Iris pigment epithelial cell (primary cell): ENCODE results near the gene PLD3.
"Not testable (repeated sequence)": the region's sequence is repeated elsewhere in the genome, so short reads cannot be mapped to it uniquely, and the experiment has no call there.

Experiments used
- DNase-seq: peaks from one replicate; pipeline ENCODE4 v3.0.0-alpha.2; 2011; ENCODE audit warnings: low read depth

Gene PLD3

DNA sequence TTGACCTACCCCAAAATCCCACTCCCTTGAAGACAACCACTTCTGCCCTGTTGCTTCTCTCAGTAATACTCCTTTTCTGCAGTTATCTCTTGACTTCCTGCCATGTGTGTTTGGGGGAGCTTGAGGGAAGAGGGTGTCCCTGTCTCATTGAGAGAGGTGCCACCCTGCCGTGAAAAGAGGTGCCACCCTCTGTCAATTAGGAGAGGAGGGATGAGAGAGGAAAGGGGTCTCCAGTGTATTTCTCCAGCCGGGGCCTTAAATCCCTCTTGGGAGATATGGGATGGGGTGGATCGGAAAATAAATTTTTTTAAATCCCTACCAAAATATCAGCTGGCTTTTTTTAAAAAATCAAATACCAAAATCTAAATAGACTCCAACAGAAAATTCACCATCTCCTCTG lies 16.5 kb downstream of the PLD3 start:
- DNase-seq, result no peak

- peak; percentile 76 for DNase-seq
These were observed 17.3 kb downstream of the PLD3 start for GRCh38 chr19:40365613-40366401.

DNA sequence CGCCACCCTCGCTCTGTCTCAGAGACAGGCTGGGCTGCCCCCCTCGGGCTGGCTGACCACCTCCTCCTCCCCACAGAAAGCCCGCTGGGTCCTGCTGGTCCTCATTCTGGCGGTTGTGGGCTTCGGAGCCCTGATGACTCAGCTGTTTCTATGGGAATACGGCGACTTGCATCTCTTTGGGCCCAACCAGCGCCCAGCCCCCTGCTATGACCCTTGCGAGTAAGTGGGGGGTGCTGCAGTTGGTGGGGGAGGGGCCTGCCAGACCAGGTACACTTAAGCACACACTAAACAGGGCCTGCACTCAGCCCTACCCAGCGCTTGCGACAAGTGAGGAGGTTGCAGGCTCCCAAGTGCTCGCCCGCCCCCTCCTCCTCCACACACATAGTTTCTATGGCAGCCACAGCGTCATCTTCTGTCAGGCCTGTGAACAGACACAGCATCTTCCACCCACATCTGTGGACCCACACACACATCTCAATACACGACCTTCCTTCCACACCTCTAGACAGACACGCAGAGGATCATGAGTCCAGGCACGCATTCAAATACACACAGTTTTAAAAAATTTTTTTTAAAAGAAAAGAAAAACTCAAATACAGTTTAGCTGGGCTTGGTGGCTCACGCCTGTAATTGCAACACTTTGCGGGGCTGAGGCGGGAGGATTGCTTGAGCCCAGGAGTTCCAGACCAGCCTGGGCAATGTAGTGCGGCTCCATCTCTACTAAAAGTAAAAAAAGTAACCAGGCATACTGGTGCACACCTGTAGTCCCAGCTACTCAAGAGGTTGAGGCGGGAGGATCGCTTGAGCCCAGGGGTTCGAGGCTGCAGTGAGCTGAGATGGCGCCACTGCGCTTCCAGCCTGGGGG lies 18.4 kb downstream of the PLD3 start:
- DNase-seq, result peak; percentile 58

DNA sequence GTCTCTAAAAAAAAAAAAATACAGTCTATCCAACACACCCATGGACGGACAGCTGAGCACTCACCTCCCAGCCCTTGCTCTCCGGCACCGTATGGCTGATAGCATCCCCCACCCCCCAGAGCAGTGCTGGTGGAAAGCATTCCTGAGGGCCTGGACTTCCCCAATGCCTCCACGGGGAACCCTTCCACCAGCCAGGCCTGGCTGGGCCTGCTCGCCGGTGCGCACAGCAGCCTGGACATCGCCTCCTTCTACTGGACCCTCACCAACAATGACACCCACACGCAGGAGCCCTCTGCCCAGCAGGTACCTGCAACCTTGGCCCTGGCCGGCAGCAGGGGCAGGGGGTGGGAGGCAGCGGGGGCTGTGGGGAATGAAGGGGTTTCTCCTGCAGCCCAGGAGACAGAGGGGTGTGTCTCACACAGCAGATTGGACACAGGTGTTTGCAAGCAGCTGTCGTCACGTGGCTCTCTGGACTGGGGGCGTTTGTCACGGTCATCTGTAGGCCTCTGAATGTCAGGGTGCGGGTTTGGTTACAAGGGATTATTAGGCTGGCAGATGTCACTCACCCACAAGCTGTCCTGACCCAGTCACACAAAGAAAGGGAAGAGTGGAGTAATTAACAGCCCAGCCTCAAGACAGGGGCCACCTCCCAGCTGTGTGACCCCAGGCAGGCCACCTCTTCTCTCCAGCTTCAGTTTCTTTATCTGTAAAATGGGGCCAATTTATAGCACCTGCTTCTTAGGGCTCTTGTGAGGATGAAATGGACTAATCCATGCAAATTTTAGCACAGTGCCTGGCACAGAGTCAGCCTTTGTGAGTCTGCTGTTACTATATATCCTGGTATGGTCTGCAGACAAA lies 19.3 kb downstream of the PLD3 start:
- no peak for DNase-seq

DNA sequence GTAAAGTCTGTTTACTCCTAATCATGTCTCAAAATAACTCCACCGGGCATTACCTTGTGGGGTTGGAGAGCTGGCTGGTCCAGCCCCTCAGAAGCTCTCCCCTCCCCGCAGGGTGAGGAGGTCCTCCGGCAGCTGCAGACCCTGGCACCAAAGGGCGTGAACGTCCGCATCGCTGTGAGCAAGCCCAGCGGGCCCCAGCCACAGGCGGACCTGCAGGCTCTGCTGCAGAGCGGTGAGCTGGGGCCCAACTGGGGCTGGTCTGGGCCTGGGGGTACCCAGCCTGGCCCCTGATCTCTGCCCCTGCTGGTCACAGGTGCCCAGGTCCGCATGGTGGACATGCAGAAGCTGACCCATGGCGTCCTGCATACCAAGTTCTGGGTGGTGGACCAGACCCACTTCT lies 21.3 kb downstream of the PLD3 start:
- no peak for DNase-seq

- DNase-seq, result not testable (repeated sequence)
These were observed 21.8 kb downstream of the PLD3 start for GRCh38 chr19:40370253-40370652.

- no peak for DNase-seq
These were observed 22.7 kb downstream of the PLD3 start for GRCh38 chr19:40370997-40371801.

DNA sequence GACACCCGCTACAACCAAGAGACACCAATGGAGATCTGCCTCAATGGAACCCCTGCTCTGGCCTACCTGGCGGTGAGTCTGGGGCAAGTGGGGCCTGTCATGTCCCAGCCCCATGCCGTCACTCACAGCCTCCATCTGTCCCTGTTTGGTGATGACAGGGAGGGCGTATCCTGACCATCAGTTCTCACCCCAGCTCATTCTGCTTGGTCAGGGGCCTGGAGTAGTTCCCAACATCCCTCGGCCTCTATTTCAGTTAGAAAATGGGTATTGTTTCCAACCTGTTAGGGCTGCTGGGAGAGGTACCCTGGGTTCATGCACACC lies 23.3 kb downstream of the PLD3 start:
- DNase-seq, result no peak

DNA sequence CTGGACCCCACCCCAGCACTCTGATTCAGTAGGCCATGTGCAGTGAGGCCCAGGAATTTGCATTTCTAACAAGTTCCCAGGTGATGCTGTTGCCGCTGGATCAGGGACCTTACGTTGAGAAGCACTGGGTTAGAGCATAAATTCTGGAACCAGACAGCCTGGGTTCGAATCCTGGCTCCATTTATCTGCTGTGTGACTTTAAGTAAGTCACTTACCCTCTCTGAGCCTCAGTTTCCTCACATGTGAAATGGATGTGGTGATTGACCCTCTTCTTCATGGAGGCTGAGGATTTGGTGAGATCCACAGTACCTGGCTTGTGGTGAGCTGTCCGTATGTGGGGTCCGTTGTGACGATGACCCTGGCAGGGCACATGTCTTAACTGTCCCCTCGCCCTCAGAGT lies 25.6 kb downstream of the PLD3 start:
- DNase-seq, result no peak

DNA sequence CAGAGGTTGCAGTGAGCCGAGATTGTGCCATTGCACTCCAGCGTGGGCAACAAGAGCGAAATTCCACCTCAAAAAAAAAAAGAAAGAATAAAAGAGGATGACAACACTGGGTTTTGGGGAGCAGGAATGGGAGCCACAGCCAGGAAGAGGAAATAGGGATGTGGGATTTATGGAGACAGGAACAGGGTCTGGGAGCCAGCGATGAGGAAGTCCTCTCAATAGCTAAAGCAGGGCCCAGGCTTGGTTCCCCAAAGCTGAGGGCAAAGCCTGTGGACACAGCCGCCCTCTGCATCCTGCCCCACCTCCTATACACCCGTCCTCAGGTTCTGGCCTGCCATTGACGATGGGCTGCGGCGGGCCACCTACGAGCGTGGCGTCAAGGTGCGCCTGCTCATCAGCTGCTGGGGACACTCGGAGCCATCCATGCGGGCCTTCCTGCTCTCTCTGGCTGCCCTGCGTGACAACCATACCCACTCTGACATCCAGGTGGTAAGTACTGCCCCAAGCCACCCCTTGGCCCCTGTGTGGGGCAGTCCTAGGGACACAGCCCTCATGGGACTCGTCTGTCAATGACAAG lies 27.9 kb downstream of the PLD3 start:
- DNase-seq, result no peak

- DNase-seq, result no peak
These were observed 29.4 kb downstream of the PLD3 start for GRCh38 chr19:40377876-40378385.

DNA sequence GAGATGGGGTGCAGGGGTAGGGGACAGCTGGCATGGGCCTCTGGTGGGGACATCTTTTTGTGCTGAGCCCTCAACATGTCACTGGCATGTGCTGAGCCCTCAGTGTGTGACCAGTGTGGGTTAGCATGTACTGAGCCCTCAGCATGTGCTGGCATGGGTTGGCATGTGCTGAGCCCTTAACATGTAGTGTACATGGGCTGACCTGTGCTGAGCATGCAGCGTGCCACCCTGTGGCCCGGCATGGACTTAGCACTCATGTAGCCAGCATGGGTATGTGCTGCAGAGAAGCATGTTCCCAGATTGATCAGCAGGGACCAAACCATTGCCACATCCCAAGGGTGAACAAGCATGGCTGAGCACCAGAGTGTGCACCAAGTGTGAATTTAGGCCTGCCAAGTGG lies 30.0 kb downstream of the PLD3 start:
- no peak for DNase-seq

- no peak for DNase-seq
These were observed 31.1 kb downstream of the PLD3 start for GRCh38 chr19:40379446-40380198.

DNA sequence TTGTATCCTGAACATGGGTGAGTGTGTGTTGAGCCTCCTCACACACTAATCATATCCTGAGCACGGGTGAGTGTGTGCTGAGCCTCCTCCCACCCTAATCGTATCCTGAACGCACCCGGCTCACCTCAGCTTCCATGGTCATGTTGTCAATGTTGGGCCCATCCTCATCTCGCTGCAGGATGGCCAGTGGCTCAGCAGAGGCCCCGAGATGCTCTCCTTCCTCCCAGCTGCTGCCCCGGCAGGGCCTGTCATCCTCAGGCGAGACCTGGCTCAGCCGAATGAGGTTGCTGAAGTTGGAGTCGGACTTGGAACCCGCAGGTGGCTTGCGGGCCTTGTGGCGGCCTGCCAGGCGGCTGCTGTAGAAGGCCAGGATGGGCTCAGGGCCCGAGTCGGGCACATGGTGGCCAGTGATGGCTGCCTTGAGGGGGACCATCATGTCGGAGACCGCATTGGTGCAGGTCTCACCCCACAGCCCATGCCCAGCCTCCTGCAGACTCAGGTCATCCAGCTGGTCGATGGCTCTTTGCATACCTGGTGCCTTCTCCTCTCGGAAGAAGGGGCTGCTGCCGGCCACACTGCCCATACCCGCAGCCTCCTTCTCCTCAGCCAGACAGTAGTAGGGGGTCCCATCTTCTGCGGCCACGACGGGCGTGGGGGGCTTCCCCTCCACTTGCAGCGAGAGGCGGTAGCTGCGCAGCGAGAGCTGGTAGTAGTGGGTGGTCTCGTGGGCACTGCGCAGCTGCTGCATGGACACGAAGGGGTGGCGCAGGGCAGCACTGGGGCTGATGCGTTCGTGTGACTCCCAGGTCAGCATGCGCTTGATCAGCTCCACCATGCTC lies 31.9 kb downstream of the PLD3 start:
- DNase-seq, result no peak

DNA sequence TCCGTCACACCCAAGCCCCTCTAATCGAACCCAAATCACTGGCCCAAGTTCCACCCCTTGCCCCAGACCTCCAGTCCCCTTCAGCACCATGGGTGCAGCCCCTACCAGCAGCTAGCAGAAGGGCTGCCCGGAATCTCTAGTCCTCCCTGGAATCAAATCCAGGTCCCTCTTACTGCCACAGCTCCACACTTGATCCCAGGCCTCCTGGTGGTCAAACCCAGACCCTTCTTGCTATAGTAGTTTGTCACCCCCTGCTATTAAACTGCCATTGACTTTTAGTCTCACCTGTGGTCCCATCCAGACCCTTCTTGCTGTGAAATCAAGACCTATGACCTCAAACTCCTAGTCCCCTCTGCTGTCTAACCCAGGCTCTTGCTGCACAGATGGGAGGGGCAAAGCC lies 32.8 kb downstream of the PLD3 start:
- no peak for DNase-seq

- no peak for DNase-seq
These were observed 35.3 kb downstream of the PLD3 start for GRCh38 chr19:40383668-40384248.

- no peak for DNase-seq
These were observed 38.7 kb downstream of the PLD3 start for GRCh38 chr19:40387155-40387554.

DNA sequence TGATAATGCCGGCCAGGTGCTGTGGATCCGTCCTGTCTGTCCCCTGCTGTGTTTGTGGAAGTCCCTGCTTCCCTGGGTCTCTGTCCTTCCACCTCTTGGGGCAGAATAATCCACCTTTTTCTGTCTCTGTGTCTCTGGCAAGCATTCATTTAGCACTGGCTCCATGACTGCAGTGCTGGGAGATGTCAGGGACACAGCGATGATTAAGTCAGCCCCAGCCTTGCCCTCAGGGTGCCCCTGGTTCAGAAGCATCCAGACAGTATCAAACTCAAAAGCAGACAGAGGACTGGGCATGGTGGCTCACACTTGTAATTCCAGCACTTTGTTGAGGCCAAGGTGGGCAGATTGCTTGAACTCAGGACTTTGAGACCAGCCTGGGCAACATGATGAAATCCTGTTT lies 40.0 kb downstream of the PLD3 start:
- no peak for DNase-seq
